Sigmoid colon (tissue), 7 donors: ENCODE data around the gene SMTNL1. TPM values are rescaled to one million over a fixed set of nuclear protein-coding genes. Genes with fewer than 3 reads are reported as not detected.

Source experiments
- DNase-seq: peaks from one replicate; pipeline ENCODE4 v3.0.0-alpha.2; 2019
- H3K27ac ChIP-seq, 4 donors: fragments of 200-600 bp; sonication (generic); one replicate each; pipeline ENCODE4 v1.5.1; 2016 to 2019; ENCODE audit warnings: mild to moderate bottlenecking in 1 of 4
- H3K27me3 ChIP-seq, 3 donors: fragments of 200-600 bp; sonication (generic); one replicate each; pipeline ENCODE4 v1.5.1; 2019; ENCODE audit warnings: mild to moderate bottlenecking in 1 of 3
- H3K36me3 ChIP-seq, 4 donors: fragments of 200-600 bp; sonication (generic); one replicate each; pipeline ENCODE4 v1.5.1; 2016 to 2019
- H3K4me1 ChIP-seq, 4 donors: fragments of 200-600 bp; sonication (generic); one replicate each; pipeline ENCODE4 v1.5.1; 2017 to 2019
- H3K4me3 ChIP-seq, 4 donors: fragments of 200-600 bp; sonication (generic); one replicate each; pipeline ENCODE4 v1.5.1; 2017 to 2019; ENCODE audit warnings: mild to moderate bottlenecking in 2 of 4, moderate library complexity in 1 of 4
- H3K9me3 ChIP-seq, 4 donors: fragments of 200-600 bp in 3 of 4; sonication (generic) in 3 of 4; one replicate each; pipeline versions ENCODE4 v1.5.1 to v1.6.1; 2013 to 2019
- CTCF ChIP-seq, 4 experiments: fragments of 450-650 bp in 3 of 4; fragments of 200-600 bp in 1 of 4; IDR thresholded peaks; one replicate each; pipeline ENCODE4 v1.5.1; 2016 to 2019; ENCODE audit warnings: antibody characterized with exemption in 4 of 4, mild to moderate bottlenecking in 3 of 4, moderate library complexity in 2 of 4
- EP300 ChIP-seq, 4 donors: sonication (generic); formaldehyde crosslinking; IDR thresholded peaks; one replicate each; pipeline ENCODE4 v1.6.1; 2017; ENCODE audit warnings: antibody characterized with exemption in 4 of 4
- POLR2A ChIP-seq, 2 donors: fragments of 450-650 bp; IDR thresholded peaks; one replicate each; pipeline ENCODE4 v1.6.1; 2016; ENCODE audit warnings: antibody characterized with exemption in 2 of 2, mild to moderate bottlenecking in 2 of 2, moderate library complexity in 2 of 2
- POLR2AphosphoS5 ChIP-seq, 4 donors: sonication (generic); formaldehyde crosslinking; IDR thresholded peaks; one replicate each; pipeline ENCODE4 v1.6.1; 2017; ENCODE audit warnings: antibody characterized with exemption in 4 of 4
- WGBS, 2 donors: extraction: QIAGEN DNeasy Blood & Tissue Kit; methylation state at CpG; one replicate each; pipeline ENCODE4 v1.1.7; 2013; 5-methylcytosine and 5-hydroxymethylcytosine counted together
- intact Hi-C: fragments of 100-400 bp; cut with DNase I; formaldehyde crosslinking; loops from one replicate; pipeline ENCODE4 v1.15.1; 2023
- polyA plus RNA-seq, 3 donors: library from polyadenylated mRNA; stranded (reverse); fragments of 200-250 nt; gene quantifications; one replicate each; pipeline ENCODE4 v1.2.3, GENCODE V29; 2013
- total RNA-seq, 4 donors: library from RNA; depleted of rRNA; stranded (reverse); fragments of >200 nt; gene quantifications; one replicate each; pipeline ENCODE4 v1.1.0, GENCODE V29; 2016
- donor health status: healthy with polysubstance abuse.
- donor health status: Bipolar disorder and iron deficiency.
- donor health status: healthy.

SMTNL1 gene
- total and polyA plus RNA-seq, 7 donors: not detected

GRCh38 chr11:57491371-57492061 is 45.9 kb upstream of the SMTNL1 start:
- peaks cover 0 to 7% (median 0%) of the 10 kb centered on the region in 3 donors for H3K27me3 ChIP-seq
- peaks cover 0 to 2% (median 0%) of the 10 kb centered on the region in 4 donors for H3K4me1 ChIP-seq
- 86 to 91% methylated on average over 11 of the region's 11 CpGs for WGBS, 2 donors
- peaks cover 19 to 73% (median 32%) of the 10 kb centered on the region in 4 donors for H3K36me3 ChIP-seq
- no peak for DNase-seq
- H3K27ac ChIP-seq: no peak overlapping the region
- intact Hi-C loops: no loop called here
- no peak overlapping the region for H3K4me3 ChIP-seq
- H3K9me3 ChIP-seq: no peaks in the 10 kb centered on the region
- TF ChIP-seq CTCF (IDR thresholded peaks at IDR 0.05) (peak; percentile 12 to 53 (median 42)), POLR2AphosphoS5 (IDR thresholded peaks at IDR 0.05) (no peak), POLR2A (IDR thresholded peaks at IDR 0.05) (no peak), EP300 (IDR thresholded peaks at IDR 0.05) (no peak)

- peak; percentile 81 for DNase-seq
- no peak overlapping the region for H3K4me3 ChIP-seq
- TF ChIP-seq POLR2AphosphoS5 (IDR thresholded peaks at IDR 0.05): no peak
- peak; percentile 58 to 89 (median 74) for TF ChIP-seq CTCF (IDR thresholded peaks at IDR 0.05)
- no peaks in the 10 kb centered on the region for H3K9me3 ChIP-seq
- H3K27me3 ChIP-seq: no peaks in the 10 kb centered on the region
- no peak overlapping the region for H3K27ac ChIP-seq
- H3K36me3 ChIP-seq: peaks cover 11 to 54% (median 18%) of the 10 kb centered on the region in 4 donors
- H3K4me1 ChIP-seq: peaks cover 2 to 6% (median 3%) of the 10 kb centered on the region in 4 donors
- WGBS, 2 donors: 80 to 82% methylated on average over 15 of the region's 15 CpGs
- intact Hi-C loops: loop anchor here (1.0 kb wide), 1 partner anchor 33 kb away; no protein-coding TSS in a partner anchor
Observed at GRCh38 chr11:57493507-57494503, 43.6 kb upstream of the SMTNL1 start.

GRCh38 chr11:57496109-57496820 is 41.1 kb upstream of the SMTNL1 start:
- intact Hi-C loops: loop anchor here (5.0 kb wide), 1 partner anchor 39 kb away; no protein-coding TSS in a partner anchor
- Histone ChIP-seq H3K27ac (no peak overlapping the region), H3K4me1 (peaks cover 2 to 23% (median 19%) of the 10 kb centered on the region in 4 donors), H3K27me3 (no peaks in the 10 kb centered on the region), H3K36me3 (peaks cover 0 to 37% (median 5%) of the 10 kb centered on the region in 4 donors), H3K4me3 (no peak overlapping the region), H3K9me3 (no peaks in the 10 kb centered on the region)
- DNase-seq: no peak
- WGBS, 2 donors: 88 to 90% methylated on average over 9 of the region's 9 CpGs
- TF ChIP-seq CTCF (IDR thresholded peaks at IDR 0.05): no peak
- no peak for TF ChIP-seq EP300 (IDR thresholded peaks at IDR 0.05)
- no peak for TF ChIP-seq POLR2A (IDR thresholded peaks at IDR 0.05)
- no peak for TF ChIP-seq POLR2AphosphoS5 (IDR thresholded peaks at IDR 0.05)
